Panc1 (cell line): ENCODE data around the gene FARP1.

Experiments
- TF ChIP-seq, protein P1 (sequence below): fragments of 450-650 bp; IDR thresholded peaks from 2 replicates; pipeline ENCODE4 v1.5.1; 2017; ENCODE audit warnings: mild to moderate bottlenecking
- TF ChIP-seq, protein P2 (sequence below), 2 experiments: IDR thresholded peaks; 2 replicates each; pipeline ENCODE4 v1.6.1; 2011 to 2012; ENCODE audit warnings: low read depth in 2 of 2, control low read depth in 1 of 2, low read length in 1 of 2, mild to moderate bottlenecking in 1 of 2, moderate library complexity in 1 of 2; ENCODE audit not compliant: insufficient read depth in 1 of 2

GRCh38 chr13:98389319-98389718, 246.4 kb downstream of the FARP1 start:
- TF ChIP-seq, protein P1, sequence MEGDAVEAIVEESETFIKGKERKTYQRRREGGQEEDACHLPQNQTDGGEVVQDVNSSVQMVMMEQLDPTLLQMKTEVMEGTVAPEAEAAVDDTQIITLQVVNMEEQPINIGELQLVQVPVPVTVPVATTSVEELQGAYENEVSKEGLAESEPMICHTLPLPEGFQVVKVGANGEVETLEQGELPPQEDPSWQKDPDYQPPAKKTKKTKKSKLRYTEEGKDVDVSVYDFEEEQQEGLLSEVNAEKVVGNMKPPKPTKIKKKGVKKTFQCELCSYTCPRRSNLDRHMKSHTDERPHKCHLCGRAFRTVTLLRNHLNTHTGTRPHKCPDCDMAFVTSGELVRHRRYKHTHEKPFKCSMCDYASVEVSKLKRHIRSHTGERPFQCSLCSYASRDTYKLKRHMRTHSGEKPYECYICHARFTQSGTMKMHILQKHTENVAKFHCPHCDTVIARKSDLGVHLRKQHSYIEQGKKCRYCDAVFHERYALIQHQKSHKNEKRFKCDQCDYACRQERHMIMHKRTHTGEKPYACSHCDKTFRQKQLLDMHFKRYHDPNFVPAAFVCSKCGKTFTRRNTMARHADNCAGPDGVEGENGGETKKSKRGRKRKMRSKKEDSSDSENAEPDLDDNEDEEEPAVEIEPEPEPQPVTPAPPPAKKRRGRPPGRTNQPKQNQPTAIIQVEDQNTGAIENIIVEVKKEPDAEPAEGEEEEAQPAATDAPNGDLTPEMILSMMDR: no peak
- TF ChIP-seq, protein P2, sequence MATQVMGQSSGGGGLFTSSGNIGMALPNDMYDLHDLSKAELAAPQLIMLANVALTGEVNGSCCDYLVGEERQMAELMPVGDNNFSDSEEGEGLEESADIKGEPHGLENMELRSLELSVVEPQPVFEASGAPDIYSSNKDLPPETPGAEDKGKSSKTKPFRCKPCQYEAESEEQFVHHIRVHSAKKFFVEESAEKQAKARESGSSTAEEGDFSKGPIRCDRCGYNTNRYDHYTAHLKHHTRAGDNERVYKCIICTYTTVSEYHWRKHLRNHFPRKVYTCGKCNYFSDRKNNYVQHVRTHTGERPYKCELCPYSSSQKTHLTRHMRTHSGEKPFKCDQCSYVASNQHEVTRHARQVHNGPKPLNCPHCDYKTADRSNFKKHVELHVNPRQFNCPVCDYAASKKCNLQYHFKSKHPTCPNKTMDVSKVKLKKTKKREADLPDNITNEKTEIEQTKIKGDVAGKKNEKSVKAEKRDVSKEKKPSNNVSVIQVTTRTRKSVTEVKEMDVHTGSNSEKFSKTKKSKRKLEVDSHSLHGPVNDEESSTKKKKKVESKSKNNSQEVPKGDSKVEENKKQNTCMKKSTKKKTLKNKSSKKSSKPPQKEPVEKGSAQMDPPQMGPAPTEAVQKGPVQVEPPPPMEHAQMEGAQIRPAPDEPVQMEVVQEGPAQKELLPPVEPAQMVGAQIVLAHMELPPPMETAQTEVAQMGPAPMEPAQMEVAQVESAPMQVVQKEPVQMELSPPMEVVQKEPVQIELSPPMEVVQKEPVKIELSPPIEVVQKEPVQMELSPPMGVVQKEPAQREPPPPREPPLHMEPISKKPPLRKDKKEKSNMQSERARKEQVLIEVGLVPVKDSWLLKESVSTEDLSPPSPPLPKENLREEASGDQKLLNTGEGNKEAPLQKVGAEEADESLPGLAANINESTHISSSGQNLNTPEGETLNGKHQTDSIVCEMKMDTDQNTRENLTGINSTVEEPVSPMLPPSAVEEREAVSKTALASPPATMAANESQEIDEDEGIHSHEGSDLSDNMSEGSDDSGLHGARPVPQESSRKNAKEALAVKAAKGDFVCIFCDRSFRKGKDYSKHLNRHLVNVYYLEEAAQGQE (IDR thresholded peaks at IDR 0.05; ENCODE audit: insufficient read depth in 1 of 2, low read depth in 2 of 2, low read length in 1 of 2): no peak
